K562 (cell line): ENCODE data around the gene ZNHIT2. TPM values are rescaled to one million over a fixed set of nuclear protein-coding genes. Genes with fewer than 3 reads are reported as not detected.

Experiments
- CBX1 ChIP-seq: sonication (generic); IDR thresholded peaks from 2 replicates; pipeline ENCODE4 v1.6.1; 2016; ENCODE audit warnings: antibody characterized with exemption, low read depth, mild to moderate bottlenecking
- FOS ChIP-seq: IDR thresholded peaks from 3 replicates; pipeline ENCODE4 v1.6.1; 2011; ENCODE audit not compliant: insufficient read length; ENCODE audit errors: extremely low read depth
- FOXP1 ChIP-seq: sonication (generic); formaldehyde crosslinking; IDR thresholded peaks from 2 replicates; pipeline ENCODE4 v1.8.0; 2022; ENCODE audit warnings: mild to moderate bottlenecking, missing genetic modification reagents
- HNRNPK ChIP-seq: fragments of 200-400 bp; formaldehyde crosslinking; IDR thresholded peaks from one replicate; pipeline ENCODE4 v1.6.1; 2018; ENCODE audit warnings: mild to moderate bottlenecking, low read depth, low read length; ENCODE audit not compliant: poor library complexity, severe bottlenecking
- KDM1A ChIP-seq, 2 experiments: fragments of 450-650 bp; IDR thresholded peaks; 2 replicates each; pipeline ENCODE4 v1.6.1; 2016; ENCODE audit warnings: mild to moderate bottlenecking in 2 of 2
- LARP7 ChIP-seq: fragments of 450-650 bp; IDR thresholded peaks from 2 replicates; pipeline ENCODE4 v1.6.1; 2016
- SIN3B ChIP-seq: fragments of 450-650 bp; IDR thresholded peaks from 2 replicates; pipeline ENCODE4 v1.6.1; 2017; ENCODE audit warnings: low read depth, mild to moderate bottlenecking, moderate library complexity
- ZBTB17 ChIP-seq: fragments of 450-650 bp; formaldehyde crosslinking; IDR thresholded peaks from 2 replicates; pipeline ENCODE4 v1.4.0; 2020; ENCODE audit warnings: mild to moderate bottlenecking
- ZMIZ1 ChIP-seq, 2 experiments: fragments of 150-350 bp in 1 of 2; IDR thresholded peaks; 2 replicates each; pipeline ENCODE4 v1.6.1; 2012 to 2016; ENCODE audit warnings: low read depth in 2 of 2, low read length in 2 of 2, mild to moderate bottlenecking in 1 of 2, moderate library complexity in 1 of 2
- ZNF384 ChIP-seq: IDR thresholded peaks from 2 replicates; pipeline ENCODE4 v1.6.1; 2012; ENCODE audit warnings: low read depth, low read length, improper control_type of control experiment
- polyA plus RNA-seq, 8 experiments: library from polyadenylated mRNA; depleted of rRNA in 4 of 8; stranded (reverse) in 5 of 8; unstranded in 3 of 8; fragments of >200 nt; fragmentation: Nextera tagmentation in 2 of 8; fragmentation: Illumina TruSeq in 1 of 8; extraction: Ambion mirVana in 2 of 8; extraction: Trizol in 1 of 8; gene quantifications; 2 replicates each; pipeline versions ENCODE4 v1.2.1 to v1.2.3, GENCODE V29; 2011 to 2014; ENCODE audit warnings: inconsistent platforms in 1 of 8, missing spikeins in 1 of 8
- total RNA-seq, 7 experiments: library from RNA; depleted of rRNA in 6 of 7; stranded (reverse); fragments of >200 nt in 6 of 7; fragmentation: Illumina TruSeq in 2 of 7; extraction: Trizol in 2 of 7; gene quantifications; 2 replicates each; pipeline versions ENCODE4 v1.2.1 to v1.2.3, GENCODE V29; 2011 to 2021; ENCODE audit warnings: low replicate concordance in 1 of 7
- TF ChIP-seq, protein P1 (sequence below), 2 experiments: fragments of 450-650 bp; IDR thresholded peaks; 2 replicates each; pipeline ENCODE4 v1.6.1; 2018; ENCODE audit warnings: mild to moderate bottlenecking in 2 of 2, low read depth in 1 of 2; ENCODE audit not compliant: partially characterized antibody in 2 of 2
- TF ChIP-seq, protein P2 (sequence below): IDR thresholded peaks from 2 replicates; pipeline ENCODE4 v1.6.1; 2014; ENCODE audit warnings: antibody characterized with exemption
- TF ChIP-seq, protein P3 (sequence below): fragments of 450-650 bp; IDR thresholded peaks from 2 replicates; pipeline ENCODE4 v1.6.1; 2017; ENCODE audit warnings: antibody characterized with exemption, mild to moderate bottlenecking

Gene ZNHIT2
- total and polyA plus RNA-seq, 9 of the 15 experiments (the other 6 are each of a cell fraction or from before 2014, with no cell fraction given): 0.08 to 39.0 (median 2.5) TPM

GRCh38 chr11:65095974-65096806 is 21.3 kb downstream of the ZNHIT2 start, which contains the start of gene VPS51 (continued):
- TF ChIP-seq, protein P1, sequence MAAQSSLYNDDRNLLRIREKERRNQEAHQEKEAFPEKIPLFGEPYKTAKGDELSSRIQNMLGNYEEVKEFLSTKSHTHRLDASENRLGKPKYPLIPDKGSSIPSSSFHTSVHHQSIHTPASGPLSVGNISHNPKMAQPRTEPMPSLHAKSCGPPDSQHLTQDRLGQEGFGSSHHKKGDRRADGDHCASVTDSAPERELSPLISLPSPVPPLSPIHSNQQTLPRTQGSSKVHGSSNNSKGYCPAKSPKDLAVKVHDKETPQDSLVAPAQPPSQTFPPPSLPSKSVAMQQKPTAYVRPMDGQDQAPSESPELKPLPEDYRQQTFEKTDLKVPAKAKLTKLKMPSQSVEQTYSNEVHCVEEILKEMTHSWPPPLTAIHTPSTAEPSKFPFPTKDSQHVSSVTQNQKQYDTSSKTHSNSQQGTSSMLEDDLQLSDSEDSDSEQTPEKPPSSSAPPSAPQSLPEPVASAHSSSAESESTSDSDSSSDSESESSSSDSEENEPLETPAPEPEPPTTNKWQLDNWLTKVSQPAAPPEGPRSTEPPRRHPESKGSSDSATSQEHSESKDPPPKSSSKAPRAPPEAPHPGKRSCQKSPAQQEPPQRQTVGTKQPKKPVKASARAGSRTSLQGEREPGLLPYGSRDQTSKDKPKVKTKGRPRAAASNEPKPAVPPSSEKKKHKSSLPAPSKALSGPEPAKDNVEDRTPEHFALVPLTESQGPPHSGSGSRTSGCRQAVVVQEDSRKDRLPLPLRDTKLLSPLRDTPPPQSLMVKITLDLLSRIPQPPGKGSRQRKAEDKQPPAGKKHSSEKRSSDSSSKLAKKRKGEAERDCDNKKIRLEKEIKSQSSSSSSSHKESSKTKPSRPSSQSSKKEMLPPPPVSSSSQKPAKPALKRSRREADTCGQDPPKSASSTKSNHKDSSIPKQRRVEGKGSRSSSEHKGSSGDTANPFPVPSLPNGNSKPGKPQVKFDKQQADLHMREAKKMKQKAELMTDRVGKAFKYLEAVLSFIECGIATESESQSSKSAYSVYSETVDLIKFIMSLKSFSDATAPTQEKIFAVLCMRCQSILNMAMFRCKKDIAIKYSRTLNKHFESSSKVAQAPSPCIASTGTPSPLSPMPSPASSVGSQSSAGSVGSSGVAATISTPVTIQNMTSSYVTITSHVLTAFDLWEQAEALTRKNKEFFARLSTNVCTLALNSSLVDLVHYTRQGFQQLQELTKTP (IDR thresholded peaks at IDR 0.05; ENCODE audit: low read depth in 1 of 2, partially characterized antibody in 2 of 2): peak in 1 of 2 experiments; percentile 65
- TF ChIP-seq FOS: no peak
- peak; percentile 89 for TF ChIP-seq SIN3B
- TF ChIP-seq CBX1: peak; percentile 79
- TF ChIP-seq, protein P2, sequence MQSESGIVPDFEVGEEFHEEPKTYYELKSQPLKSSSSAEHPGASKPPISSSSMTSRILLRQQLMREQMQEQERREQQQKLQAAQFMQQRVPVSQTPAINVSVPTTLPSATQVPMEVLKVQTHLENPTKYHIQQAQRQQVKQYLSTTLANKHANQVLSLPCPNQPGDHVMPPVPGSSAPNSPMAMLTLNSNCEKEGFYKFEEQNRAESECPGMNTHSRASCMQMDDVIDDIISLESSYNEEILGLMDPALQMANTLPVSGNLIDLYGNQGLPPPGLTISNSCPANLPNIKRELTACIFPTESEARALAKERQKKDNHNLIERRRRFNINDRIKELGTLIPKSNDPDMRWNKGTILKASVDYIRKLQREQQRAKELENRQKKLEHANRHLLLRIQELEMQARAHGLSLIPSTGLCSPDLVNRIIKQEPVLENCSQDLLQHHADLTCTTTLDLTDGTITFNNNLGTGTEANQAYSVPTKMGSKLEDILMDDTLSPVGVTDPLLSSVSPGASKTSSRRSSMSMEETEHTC: no peak
- peak in 1 of 2 experiments; percentile 84; a peak in 2 of 4 replicates for TF ChIP-seq ZMIZ1 (IDR thresholded peaks at IDR 0.05; ENCODE audit: low read depth in 2 of 2, low read length in 2 of 2)
- TF ChIP-seq FOXP1 (CRISPR knock-in tag): peak; percentile 40; the same call in 1 of the 2 replicates
- TF ChIP-seq ZNF384: peak; percentile 87
- TF ChIP-seq, protein P3, sequence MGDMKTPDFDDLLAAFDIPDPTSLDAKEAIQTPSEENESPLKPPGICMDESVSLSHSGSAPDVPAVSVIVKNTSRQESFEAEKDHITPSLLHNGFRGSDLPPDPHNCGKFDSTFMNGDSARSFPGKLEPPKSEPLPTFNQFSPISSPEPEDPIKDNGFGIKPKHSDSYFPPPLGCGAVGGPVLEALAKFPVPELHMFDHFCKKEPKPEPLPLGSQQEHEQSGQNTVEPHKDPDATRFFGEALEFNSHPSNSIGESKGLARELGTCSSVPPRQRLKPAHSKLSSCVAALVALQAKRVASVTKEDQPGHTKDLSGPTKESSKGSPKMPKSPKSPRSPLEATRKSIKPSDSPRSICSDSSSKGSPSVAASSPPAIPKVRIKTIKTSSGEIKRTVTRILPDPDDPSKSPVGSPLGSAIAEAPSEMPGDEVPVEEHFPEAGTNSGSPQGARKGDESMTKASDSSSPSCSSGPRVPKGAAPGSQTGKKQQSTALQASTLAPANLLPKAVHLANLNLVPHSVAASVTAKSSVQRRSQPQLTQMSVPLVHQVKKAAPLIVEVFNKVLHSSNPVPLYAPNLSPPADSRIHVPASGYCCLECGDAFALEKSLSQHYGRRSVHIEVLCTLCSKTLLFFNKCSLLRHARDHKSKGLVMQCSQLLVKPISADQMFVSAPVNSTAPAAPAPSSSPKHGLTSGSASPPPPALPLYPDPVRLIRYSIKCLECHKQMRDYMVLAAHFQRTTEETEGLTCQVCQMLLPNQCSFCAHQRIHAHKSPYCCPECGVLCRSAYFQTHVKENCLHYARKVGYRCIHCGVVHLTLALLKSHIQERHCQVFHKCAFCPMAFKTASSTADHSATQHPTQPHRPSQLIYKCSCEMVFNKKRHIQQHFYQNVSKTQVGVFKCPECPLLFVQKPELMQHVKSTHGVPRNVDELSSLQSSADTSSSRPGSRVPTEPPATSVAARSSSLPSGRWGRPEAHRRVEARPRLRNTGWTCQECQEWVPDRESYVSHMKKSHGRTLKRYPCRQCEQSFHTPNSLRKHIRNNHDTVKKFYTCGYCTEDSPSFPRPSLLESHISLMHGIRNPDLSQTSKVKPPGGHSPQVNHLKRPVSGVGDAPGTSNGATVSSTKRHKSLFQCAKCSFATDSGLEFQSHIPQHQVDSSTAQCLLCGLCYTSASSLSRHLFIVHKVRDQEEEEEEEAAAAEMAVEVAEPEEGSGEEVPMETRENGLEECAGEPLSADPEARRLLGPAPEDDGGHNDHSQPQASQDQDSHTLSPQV: no peak
- TF ChIP-seq KDM1A (IDR thresholded peaks at IDR 0.05): no peak
- TF ChIP-seq LARP7: no peak
- peak; percentile 69; the same call in 1 of the 2 replicates for TF ChIP-seq ZBTB17 (CRISPR knock-in tag)
- no peak for TF ChIP-seq HNRNPK
